ENCODE results near the gene DCTN4. TPM values are rescaled to one million over a fixed set of nuclear protein-coding genes. Genes with fewer than 3 reads are reported as not detected.
A peak's percentile ranks its signal among the peaks of the same experiment; 100 is the strongest.

DCTN4 gene
- total RNA-seq, 1 donor from 2014 or later = 69.4 TPM

DNA sequence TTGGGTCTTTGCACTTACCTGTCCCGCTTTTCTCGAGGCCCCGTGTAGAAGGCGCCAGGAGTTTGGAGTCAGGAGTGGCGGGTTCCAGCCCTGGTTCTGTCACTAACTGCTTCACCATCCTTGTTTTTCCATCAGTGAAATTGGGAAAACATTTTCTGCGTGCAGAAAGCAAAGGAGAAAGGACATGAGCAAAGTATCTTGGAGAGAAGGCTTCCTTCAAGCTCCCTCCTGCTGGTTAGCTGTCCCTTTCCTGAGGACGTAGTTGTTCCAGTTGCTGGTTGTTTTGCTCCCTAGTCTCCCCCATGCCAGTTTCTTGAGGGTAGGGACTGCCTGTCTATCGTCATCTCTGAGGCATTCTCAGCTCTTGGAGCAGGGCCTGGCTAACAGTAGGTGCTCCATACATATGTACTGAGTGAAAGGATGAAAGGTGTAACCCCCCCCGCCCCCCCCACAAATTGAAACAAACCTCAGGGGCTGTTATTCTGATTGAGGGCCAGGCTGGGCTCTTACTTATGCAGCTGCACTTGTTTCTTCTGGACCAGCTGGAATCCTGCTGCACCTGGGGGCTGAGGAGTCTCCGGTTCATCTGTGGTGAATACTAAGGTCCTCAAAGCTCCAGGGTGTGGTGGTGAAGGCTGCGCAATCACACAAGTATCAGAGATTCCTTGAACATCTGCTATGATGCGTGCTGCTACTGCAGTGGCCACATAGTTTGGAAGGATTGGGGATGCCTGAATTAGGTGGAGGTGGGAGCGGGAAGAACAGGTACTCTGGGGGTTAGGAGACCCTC is 20.8 kb upstream of the DCTN4 start:
- ATAC-seq (peak; percentile 1), DNase-seq (ENCODE audit: low spot score) (no peak)
- intact Hi-C loops (cut with DNase I) = no loop called here

DNA sequence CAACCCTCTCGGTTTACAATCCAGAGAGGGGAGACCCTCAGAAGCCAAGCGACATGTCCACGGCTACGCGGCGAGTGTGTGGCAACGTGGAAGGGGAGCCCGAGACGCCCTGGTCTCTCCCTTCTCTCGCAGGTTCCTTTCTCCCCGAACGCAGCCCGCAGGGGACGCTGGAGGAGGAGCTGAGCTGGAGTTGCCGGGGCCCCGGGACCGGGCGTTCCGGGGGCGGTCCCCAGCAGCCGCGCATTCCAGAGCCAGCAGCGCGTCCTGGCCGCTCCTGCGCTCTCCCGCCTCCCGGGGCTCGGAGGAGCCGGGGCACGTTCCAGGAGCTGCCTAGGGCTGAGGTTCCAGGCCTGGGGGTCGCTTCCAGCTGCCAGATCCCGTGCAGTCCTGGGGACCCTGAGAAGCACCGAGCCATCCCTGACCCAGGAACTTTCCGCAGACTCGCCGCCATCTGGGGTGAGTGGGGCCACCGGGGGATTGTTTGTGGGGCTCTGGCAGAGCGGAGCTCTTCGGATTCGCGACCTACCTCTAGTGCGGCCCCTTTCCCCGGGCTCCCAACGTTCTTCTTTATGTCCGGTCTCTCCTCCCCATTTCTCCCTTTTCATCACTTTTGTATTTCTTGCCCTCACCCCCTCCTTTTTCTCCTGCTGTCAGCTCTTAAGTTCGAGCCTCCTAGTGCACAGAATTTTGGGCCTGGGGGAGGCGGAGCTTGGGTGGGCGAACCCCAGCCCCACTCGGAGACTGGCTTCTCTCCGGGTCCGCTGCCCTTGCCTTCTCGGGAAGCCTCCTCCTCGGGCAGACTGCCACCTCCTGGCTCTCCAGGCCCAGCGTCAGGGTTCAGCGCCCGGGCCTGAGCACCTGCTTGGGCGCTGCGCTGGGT is 19.9 kb upstream of the DCTN4 start, which contains the start of gene SMIM3:
TSS of gene SMIM3 (plus strand) at position 241 of the 880 bp plus-strand sequence. CDS start 16,684 bp downstream, outside the sequence.
- intact Hi-C loops (cut with DNase I) = no loop called here
- ATAC-seq (peak; percentile 83), DNase-seq (ENCODE audit: low spot score) (peak; percentile 89)

DNA sequence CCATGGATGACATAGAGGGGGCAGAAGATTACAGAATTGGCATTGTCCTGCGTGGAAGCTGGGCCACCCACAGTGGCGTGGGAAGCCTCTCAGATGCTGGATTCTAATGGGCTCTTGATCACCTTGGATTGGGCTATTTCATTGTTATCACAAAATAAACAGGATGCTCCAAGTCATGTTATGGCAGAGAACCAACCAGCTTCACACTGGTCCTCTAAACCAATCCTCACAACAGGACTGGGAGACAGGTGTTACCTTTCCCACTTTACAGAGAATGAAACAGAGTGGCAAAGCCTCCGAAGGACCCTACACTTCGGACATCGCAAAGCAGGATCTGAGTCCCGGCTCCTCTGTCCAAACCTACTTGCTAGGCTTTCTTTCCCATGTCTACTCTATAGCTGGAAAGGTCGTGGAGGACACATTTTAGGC is 19.3 kb upstream of the DCTN4 start:
- ATAC-seq (no peak), DNase-seq (ENCODE audit: low spot score) (no peak)
- intact Hi-C loops (cut with DNase I) = no loop called here

DNA sequence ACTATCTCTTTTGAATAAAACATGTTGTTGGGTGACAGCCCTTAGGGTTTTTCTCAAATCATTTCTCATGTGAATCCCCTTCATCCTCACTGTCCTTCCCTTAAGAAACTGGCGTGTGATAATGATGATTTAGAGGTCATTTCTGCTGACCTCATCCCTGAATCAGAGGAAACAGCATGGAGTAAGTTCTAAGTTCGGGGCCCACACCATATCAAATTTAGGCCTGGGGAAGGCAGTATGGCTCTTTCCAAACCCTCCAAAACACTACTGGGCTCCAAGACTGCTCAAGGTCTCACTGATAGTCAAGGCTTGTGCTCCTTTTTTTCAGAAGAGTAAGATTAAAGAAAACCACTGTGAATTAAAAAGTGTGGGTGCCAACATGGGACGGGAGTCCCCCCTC is 18.9 kb upstream of the DCTN4 start:
- intact Hi-C loops (cut with DNase I) = no loop called here
- DNase-seq (ENCODE audit: low spot score) (no peak), ATAC-seq (no peak)

DNA sequence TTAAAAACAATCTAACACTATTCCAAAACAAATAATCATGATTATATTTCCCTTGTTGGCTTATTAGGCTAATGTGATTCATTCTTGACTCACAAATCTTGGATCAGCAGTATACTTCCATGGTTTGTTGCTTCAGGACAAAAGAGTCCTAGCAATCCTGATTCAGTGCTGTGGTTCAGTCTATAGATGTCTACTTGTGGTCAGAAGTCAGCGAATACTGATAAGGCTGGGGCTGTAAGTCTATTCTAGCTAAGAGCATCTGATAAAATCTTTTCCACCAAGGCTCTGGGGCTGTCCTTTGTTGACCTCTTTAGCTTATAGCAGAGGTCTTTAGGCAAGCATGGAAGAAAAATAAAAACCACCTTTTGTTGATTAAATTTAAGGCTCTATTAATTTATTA is 15.3 kb upstream of the DCTN4 start:
- DNase-seq (ENCODE audit: low spot score) (no peak), ATAC-seq (no peak)
- intact Hi-C loops (cut with DNase I) = no loop called here

DNA sequence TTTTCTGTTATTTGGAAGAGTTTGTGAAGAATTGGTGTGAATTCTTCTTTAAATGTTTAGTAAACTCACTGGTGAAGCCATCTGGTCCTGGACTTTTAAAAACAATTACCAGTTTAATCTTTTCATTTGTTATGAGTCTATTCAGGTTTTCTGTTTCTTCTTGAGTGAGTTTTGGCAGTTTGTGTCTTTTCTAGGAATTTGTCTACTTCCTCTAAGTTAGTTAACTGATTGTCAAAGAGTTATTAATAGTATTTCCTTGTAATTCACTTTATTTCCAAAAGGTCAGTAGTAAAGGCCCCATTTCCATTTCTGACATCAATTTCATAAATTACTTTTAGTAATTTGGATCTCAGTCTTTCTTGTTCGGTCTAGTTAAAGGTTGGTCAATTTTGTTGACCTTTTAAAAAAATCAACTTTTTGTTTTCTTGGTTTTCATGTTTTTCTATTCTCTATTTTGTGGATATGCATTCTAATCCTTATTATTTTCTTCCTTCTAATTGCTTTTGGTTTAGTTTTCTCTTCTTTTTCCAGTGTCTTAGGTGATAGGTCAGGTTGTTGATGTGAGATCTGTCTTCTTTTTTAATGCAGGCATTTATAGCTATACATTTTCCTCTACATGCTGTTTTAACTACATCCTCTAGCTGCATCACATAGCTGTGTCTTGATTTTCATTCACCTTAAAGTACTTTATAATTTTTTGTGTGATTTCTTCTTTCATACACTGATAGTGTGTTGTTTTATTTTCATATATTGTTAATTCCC is 12.4 kb upstream of the DCTN4 start:
- intact Hi-C loops (cut with DNase I) = no loop called here
- DNase-seq (ENCODE audit: low spot score) (no peak), ATAC-seq (no peak)

DNA sequence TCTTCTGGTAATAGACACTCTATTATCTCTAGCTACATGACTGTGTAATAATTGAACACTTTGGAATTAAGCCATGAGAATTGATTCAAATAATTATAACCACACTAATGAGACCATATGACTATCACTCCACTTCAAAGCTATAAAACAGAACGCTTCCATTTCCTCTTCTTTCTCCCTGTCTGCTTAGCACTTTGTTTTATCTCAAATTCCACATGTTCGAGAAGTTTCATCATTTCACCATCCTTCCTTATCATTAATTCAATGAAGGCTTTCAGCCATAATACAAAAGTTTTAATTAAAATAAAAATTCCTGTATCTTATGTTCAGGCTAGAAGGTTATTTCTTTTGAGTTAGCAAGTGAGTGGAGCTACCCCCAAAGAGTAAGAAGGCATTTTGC is 7.4 kb upstream of the DCTN4 start:
- DNase-seq (ENCODE audit: low spot score) (no peak), ATAC-seq (no peak)
- intact Hi-C loops (cut with DNase I) = no loop called here

DNA sequence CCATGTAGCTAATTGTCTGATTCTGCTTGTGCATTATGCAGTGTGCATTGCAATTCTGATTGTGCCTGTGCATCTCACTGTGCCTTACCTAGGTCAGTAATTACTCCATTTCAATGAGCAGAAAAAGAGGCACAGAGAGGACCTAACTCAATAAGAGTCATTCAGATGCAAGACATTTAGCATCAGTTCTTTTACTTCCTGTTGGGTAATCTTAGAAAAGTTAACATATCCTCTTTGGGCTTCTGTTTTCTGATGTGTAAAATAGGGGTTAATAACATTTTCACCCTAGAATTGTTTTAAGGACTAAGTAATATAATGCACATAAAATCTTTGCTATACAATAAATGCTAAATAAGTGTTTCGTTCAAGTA is 7.0 kb upstream of the DCTN4 start:
- DNase-seq (ENCODE audit: low spot score) (no peak), ATAC-seq (no peak)
- intact Hi-C loops (cut with DNase I) = no loop called here

DNA sequence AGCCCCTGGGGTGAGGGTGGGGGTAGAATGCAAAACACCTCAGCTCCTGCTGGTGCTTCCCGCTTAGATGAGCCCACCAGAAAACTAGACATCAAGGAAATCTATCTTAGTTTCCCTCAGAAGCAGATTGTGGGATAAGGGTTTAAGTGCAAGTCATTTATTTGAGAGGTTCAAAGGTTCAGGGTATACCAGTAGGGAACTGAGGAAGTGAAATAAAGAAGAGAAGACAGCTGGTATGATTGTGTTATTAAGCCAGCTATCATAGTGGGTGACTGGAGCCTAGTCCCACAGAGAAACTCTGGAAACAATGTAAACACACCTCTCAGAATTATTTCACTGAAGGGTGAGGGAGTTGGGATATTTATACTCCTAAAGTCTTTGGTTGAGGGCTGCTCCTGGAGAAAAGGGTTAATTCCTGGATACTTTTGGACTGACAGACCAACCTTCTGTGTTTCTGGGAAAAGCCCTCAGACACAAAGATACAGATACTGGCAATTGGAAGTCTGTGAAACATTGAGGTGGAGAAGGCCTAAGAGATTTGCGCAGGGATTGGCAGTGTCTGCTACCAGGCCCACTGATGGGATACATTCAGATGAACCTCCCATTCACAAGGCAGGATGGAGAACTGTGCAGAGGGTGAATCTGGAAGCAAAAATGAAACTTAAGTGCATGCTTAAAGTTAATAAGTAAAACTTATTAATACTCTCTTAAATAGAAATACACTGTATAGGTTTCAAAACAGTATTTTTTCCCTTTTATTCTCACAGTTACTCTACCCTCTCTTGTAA is 6.4 kb upstream of the DCTN4 start:
- ATAC-seq = no peak
- DNase-seq (ENCODE audit: low spot score) = no peak
- intact Hi-C loops (cut with DNase I) = no loop called here

DNA sequence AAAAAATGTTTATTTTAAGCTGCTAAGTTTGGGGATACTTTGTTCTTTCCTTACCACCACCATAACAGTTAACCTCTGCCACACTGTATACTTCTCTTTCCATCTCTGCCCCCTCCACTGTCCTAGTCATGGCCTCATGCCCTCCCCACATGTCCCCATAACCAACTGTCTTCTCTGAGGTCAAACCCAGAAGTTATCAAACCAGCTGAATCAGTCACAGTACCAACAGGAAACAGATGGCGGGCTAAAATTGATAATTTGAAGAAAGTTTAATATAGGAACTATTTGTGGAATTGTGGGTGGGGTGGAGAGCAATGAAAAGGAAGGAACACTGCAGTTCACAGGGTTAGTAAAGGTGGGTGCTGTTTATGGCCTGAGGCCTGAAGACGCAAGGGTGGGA is 5.7 kb upstream of the DCTN4 start:
- ATAC-seq (peak; percentile 53), DNase-seq (ENCODE audit: low spot score) (no peak)
- intact Hi-C loops (cut with DNase I) = no loop called here

DNA sequence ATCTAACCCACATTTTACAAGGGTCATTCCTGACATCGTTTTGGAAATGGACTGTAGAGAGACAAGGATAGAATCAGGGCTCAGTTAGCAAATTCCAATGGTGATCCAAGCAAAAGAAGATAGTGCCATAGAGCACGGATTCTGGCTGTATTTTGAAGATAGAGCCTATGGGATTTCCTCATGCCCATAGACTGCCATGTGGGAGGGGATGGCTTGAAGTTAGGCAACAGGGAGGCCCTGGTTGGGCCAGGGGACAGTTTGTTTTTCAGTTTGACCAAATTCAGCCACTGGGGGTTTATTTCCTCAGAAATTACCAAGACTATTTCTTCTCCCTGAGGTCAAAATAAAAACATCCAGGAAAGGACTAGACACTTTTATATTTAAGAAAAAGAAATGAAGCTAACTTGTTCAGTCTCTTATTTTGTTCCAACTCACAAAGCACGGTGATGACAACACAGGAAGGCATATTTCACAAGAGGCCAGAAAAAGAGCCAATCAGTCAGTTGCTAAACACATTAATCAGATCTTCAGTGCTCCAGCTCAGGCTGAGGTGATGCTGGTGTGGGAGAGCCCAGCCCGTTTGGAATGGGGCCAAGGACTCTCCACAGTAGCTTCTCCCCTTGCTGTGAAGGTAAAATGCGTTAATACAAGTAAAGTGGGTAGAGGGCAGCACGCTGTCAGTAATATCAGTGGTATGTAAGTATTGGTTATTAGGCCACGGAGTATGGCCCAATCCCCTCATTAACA is 4.4 kb upstream of the DCTN4 start:
- intact Hi-C loops (cut with DNase I) = no loop called here
- DNase-seq (ENCODE audit: low spot score) (no peak), ATAC-seq (peak; percentile 61)

DNA sequence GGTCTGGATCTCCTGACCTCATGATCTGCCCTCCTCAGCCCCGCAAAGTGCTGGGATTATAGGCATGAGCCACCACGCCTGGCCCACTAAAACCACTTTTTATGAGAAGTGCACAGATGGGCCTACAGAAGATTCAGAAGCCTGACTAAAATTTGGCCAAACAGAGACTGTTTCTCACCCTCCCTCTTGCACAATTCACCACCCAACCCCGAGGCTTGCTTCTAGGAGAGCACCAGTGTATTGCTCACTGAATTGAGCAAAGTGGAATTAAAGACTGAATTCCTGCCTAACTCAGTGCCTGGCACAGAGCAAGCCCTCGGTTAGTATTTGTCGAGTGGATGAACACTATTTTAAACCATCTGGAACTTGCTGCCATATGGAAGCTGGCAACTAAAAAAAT is 3.4 kb upstream of the DCTN4 start:
- intact Hi-C loops (cut with DNase I) = no loop called here
- DNase-seq (ENCODE audit: low spot score) (no peak), ATAC-seq (no peak)

DNA sequence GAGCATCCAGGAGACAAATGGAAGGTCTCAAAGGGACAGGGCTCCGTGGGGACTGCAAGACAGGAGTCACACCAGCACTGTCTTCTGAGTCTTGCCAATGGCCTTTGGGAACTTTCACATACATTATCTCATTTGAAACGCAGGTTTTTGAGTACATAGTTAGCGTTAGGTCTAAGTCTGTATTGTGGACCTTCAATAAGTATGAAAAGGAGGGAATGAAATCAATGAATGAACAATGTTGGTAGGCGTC is 442 bp upstream of the DCTN4 start:
- intact Hi-C loops (cut with DNase I) = no loop called here
- ATAC-seq (no peak), DNase-seq (ENCODE audit: low spot score) (no peak)

DNA sequence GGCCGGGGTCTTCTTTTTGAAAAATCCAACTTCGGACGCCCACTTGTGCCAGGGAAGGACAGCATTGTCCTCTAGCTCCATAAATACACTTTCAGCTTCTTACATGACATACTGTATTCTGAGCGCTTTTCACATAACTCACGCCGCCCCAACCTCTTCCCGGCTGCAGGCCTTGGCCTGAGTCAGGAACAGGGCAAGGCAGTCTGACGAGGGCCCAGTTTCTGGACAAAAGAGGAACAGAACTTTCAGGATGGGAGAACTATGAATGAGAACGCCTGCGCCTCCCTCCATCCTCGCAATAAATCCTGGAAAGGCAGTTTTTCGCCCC is 650 bp downstream of the DCTN4 start:
- intact Hi-C loops (cut with DNase I) = no loop called here
- peak; percentile 36 for ATAC-seq

DNA sequence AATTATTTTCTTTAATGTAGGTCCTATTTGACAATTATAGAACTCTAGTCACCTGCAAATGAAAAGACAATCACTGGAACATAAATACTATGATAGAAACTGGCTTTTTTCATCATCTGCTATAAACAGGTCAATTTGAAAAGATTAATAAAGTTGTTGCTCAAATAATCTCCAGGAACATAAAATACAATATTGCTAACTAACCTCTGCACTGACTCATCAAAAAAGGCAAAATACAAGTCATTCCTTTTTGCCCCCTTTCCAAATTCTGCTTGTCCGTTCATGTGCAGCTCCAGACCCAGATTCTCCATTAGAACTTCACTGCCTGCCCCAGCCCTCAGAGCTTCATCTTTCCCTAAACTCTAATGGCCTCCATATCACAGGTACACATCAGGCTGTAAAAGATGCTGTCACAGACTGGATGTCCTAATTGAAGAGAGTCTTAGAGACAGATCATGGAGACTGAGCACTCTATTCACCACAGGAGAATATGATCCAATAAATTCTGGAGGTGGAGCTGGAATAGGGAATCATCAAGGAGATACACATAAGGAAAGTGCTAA is 1.6 kb downstream of the DCTN4 start:
- ATAC-seq (no peak), DNase-seq (ENCODE audit: low spot score) (no peak)
- intact Hi-C loops (cut with DNase I) = no loop called here

More for the DNA sequence above, 650 bp downstream of the DCTN4 start:
- DNase-seq (ENCODE audit: low spot score) = no peak

DNA sequence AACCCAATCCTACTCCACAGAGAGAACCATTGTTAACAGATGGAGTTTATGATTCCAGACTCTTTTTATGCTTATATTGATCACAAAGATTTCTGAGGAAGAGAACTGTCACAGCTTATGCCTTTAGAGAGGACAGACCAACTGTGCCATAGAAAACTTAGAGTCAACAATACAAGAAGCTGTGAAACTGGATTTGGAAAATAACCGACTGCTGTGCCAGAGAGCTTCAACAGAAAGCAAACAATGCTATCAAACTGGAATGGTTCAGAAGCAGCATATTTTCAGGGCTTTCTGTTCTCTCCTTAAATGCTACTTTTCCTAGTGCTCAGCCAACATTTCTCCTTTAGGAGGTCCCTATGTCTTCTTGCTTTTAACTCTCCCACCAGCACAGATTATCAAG is 5.0 kb downstream of the DCTN4 start:
- no peak for ATAC-seq
- intact Hi-C loops (cut with DNase I) = no loop called here
- no peak for DNase-seq (ENCODE audit: low spot score)

DNA sequence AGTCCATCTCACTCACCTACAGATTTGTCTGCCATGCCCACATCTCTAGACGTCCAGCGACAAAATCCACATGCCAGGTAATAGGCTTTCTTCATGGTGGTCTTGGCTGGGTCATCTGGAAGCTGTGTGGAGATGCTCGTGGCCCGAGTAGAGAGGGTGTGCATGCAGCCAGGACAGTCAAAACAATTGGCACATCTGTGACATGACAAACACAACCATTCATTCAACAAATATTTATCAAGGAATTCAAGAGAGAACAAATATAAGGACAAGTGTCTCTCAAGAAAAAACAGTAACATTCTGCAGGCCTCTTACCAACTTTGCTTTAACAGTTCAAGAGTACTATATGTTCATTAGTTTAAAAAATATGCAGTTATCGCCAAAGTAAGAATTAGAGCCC is 5.4 kb downstream of the DCTN4 start:
- intact Hi-C loops (cut with DNase I) = no loop called here
- ATAC-seq = no peak
- no peak for DNase-seq (ENCODE audit: low spot score)

Data from sciatic nerve (tissue), 2 donors.